Stimulated activated CD8-positive, alpha-beta memory T cell treated with anti-CD3 and anti-CD28 coated beads, Interleukin-15, amount 100 ng/mL, for 4 hours (primary cell): ENCODE results near the gene CEPT1.
"Not testable (repeated sequence)": the region's sequence is repeated elsewhere in the genome, so short reads cannot be mapped to it uniquely, and the experiment has no call there.

Source experiments
- DNase-seq, 2 donors: peaks; one replicate each; pipeline ENCODE4 v3.0.0-alpha.2; 2020; ENCODE audit warnings: low read depth in 2 of 2

CEPT1 gene

GRCh38 chr1:111209622-111210021 lies 69.6 kb downstream of the CEPT1 start:
- DNase-seq, result no peak

- DNase-seq, result no peak
These were observed 71.9 kb downstream of the CEPT1 start for GRCh38 chr1:111211921-111212320.

DNA sequence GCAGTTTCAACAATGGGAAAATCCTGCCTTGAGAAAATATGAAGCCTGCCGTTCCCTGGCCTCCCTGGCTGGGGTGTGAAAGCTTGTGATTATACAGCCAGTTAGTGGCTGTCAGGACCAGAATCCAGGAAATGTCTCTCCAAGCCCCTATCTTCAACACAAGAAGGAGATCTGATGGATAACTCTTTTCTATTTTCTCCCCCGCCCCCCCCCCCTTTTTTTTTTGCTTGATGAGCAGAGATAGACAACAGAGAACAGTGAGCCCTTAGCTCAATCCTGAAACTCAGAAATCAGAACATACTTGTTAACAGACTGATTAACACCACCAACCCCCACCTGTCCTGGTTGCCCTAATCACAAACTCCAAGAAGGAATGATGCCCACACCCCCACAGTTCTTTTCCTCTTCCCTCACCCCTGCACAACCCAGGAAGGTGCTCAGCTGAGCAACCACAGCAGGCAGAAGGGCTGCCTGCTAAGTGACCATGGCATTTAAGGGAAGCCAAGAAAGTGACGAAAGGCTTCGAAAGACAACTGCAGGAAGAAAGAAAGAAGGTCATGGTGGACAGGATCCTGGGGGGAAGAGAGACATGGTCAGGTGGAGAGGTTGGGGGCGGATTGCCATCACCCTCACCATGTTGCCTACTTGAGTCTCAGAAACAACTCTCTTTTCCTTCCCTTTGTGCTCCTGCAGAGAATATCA lies 72.8 kb downstream of the CEPT1 start:
- no peak for DNase-seq

DNA sequence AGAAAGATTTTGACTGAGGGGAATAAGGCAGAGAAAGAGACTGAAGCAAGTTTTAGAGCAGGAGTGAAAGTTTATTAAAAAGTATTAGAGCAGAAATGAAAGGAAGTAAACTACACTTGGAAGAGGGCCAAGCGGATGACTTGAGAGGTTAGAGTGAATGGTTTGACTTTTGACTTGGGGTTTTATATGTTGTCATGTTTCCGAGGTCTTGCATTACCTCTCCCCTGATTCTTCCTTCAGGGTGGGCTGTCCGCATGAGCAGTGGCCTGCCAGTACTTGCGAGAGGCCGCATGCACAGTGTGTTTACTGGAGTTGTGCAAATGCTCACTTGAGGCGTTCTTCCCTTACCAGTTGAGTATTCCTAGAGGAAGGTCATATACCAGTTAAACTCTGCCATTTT lies 73.4 kb downstream of the CEPT1 start:
- no peak for DNase-seq

DNA sequence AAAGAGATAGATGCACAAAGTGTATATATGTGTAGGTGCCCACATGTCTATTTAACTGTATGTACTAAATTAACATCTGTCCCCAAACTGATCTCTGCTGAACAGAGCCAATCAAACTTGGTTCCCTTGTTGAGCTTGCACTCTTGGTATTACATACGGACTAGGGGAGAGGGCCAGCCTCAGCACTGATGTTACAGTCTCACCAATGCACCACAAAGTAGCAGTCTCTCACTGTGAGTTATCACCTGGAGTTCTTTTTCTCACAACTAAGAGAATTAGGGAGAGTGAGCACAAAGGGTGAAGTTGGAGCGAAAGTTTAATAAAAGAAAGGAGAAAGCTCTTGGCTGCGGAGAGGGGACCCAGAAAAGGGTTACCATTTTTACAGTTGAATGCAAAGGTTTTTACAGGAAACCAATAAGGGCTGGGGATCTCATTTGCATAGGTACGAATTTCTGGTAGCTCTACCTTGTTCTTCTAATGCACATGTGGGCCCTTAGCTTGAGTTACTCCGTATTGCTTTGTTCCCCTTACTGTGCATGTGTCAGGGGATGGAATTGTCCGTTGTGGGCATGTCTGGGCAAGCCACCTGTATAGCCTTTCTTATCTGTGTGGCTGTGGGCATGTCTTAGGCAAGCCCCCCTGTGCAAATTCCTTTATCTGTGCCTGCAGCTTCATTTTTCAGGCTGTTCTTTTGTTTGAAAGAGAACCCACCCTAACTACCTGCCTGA lies 74.2 kb downstream of the CEPT1 start:
- DNase-seq, result no peak

DNA sequence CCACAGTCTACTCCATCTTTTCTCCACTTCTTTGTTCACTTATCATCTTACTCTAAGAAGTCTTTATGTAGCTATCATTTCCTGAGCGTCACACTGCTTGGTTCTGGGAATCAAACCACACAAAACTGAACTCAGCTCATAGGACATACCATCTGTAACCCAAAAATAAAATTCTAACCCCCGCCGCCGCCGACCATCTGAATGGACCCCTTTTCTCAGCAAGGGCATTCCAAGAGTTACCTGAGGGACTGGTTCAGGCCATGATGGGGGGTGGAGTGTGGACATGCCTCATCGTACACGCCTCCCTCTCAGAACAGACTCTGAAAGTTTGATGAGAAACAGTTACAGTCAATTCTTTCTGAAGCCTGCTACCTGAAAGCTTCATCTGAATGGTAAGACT lies 74.9 kb downstream of the CEPT1 start:
- DNase-seq, result peak in 1 of 2 donors; percentile 42

GRCh38 chr1:111215285-111215684 lies 75.3 kb downstream of the CEPT1 start:
- not testable (repeated sequence) for DNase-seq

DNA sequence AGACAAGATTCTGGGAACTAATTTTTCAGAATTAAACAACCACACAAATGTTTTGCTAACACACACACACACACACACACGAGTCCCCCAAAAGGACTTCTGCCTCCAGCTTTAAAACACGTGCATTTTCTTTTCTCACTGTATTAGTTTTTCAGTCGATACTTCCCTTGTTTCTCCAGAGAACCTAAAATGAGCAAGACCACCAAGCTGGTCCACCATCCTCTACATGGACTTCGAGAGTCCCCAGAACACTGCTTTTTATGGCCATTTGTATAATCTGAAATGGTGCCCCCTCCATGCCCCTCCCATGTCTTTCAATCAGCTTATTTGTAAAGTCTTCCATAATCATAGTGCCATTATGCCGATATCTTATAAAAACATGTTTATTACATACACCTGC lies 76.7 kb downstream of the CEPT1 start:
- no peak for DNase-seq

GRCh38 chr1:111217183-111217910 lies 77.3 kb downstream of the CEPT1 start:
- no peak for DNase-seq

DNA sequence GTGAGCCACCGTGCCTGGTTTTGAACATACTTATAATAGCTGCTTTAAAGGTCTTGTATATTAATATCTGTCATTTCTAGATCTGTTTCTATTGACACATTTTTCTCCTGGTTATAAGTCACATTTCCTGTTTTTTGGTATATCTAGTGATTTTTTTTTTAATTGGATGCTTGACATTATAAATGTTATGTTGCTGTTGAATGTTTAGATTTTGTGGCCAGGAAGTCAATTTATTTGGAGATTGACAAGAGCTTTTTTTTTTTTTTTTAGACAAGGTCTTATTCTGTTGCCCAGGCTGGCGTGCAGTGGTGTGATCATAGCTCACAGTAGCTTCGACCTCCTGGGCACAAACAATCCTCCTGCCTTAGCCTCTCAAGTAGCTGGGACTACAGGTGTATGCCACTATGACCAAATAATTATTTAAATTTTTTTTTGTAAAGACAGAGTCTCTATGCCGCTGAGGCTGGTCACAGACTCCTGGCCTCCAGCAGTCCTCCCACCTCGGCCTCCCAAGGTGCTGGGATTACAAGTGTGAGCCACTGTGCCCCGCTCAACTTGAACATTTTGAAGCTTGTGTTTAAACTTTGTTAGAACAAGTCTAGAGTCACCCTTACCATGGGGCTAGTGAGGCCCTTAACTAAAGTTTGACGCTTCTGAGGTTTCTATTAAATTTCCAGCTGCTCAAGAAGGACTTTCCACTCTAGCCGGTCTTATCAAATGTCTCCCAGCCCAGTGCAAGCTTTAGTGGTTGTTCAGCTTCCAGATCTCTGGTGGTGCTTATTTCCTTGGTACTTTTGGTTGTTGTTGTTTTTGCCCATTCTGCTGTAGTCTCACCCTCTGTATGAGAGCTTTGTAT lies 78.9 kb downstream of the CEPT1 start:
- DNase-seq, result no peak

- DNase-seq, result no peak
These were observed 79.7 kb downstream of the CEPT1 start for GRCh38 chr1:111219557-111220286.

DNA sequence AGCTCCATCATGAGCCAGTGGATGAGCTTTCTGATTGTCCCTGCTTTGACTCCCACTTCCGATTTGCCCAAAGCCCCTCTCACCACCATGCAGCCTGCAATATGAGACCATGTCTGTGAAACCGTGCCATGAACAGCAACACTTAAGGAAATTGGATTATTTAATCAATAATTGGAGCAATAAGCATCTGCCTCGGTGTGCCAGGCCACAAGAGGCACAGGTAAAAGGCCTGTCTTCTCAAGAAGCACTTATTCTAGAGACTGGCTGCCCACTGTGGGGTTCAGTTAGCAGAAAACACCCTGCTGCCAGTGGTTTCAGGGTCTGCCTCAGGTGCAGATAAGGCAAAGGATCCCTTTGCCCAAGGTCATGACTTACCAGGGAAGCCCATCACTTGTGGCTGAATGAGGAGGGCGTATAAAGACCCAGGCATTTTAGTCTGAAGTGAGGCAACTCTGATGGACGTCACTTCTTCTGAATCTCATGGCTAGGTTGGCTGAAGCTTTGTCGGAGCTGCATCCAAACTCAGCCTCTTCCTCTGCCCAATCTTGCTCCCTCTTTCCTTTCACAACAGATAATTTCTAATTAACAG lies 80.4 kb downstream of the CEPT1 start:
- no peak for DNase-seq

GRCh38 chr1:111221276-111221632 lies 81.2 kb downstream of the CEPT1 start:
- DNase-seq, result no peak

DNA sequence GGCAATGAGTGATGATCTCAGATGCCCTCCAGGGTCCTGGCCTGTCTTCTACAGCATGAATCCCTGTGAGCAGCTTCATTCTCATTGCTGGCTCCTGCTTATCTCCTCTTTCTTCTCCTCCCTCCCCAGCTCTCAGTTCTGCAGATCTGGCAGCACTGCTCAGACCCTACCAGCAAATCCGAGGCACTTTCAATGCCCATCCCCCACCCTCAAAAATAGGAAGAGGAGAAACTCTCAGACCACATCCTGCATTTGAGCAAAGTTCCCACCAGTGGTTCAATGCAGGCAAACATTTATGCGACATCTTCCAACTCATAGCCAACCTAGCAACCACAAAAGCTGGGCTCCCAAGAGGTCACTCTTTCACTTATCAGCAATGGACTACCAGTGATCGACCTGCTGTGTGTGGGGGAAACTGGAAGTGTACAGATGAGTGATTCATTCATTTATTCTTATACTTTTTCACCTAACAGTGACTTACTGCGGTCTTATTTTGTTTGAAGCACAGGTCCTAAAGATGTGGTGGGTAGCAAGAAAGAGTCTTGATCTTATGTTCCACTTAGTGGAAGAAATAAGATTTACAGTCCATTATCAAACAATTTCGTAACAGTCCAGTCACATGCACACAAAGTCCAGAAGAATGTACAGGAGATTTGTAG lies 81.7 kb downstream of the CEPT1 start:
- DNase-seq, result no peak

DNA sequence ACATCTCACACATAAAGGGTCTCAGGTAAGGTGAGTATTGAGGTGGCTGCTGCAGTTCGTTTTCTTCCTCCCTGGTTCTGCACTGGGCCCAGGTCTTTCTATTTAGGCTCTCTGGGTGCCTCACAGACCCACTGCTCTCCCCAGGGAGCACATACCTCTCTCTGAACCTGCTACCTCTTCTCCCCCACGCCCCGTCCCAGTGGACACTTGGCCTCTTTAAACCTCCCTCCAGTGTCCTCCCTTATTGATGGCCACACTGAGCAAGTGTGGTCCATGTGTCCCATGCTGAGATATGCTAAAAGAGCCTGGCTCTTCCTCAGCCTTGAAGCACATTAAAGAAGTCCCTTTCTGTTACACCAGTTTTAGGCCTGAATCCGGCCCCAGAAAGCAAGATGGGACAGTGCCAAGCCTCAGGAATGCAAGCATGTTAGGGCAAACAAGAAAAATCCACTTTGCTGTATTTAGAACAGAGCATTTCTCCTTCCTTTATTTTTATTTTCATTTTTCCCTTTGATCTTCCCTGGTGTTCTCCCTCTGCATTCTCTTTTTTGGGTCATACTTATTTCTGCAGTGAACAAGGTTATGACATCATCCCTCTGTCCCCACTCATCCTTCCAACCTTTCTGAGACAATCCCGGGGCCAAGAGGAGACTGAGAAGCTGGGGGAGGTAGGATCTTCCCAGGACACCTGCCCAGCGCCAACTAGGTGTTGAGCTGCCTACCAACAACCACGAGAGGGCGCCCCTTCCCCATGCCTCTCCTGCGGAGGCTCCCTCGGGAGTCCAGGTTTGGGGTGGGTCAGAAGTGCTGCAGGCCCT lies 82.5 kb downstream of the CEPT1 start:
- peak; percentile 43 to 48 for DNase-seq

DNA sequence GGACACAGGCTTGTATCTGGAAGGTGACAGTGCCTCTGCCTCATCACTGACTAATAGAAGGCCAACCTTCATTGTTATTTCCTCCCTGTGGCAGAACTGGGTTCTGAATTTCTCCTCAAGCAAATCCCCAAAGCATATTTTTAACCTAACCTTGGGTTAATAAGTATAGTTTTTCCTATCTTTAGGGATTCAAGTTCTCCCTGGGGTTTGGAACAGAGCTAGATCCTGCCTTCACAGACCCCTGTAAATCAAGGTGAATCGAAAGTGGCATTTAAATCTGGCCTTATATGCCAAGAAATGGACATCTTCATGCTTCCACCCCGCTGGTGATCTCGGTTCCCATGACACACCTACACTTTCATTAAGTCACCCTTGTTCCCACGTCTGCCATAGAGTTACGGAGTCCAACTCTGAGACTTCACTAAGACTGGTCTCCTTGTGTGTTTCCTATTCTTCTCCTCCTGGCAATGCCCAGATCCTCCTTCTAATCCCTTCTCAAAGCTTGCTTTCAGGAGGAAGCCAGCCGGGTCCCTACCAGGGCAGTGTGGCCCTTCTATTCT lies 83.2 kb downstream of the CEPT1 start:
- DNase-seq, result no peak

DNA sequence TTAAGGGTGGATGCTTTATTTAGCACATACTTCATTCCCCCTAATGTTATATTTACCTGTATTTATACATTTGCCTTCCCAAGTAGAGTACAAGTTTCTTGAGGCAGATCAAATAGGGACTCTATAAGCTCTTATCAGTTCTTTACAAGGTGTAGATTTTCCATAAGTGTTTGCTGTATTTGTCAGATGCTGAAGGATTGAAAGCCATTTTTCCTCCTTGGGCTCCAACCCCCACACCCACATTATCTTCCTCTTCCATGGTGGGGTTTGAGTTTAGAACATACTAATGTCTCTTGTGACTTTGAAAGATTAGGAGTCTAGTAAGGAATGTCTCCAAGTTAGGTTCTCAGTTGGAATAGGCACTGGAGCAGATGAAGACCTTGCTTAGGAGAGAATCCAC lies 85.1 kb downstream of the CEPT1 start:
- DNase-seq, result no peak

GRCh38 chr1:111225717-111226400 lies 85.8 kb downstream of the CEPT1 start:
- no peak for DNase-seq

DNA sequence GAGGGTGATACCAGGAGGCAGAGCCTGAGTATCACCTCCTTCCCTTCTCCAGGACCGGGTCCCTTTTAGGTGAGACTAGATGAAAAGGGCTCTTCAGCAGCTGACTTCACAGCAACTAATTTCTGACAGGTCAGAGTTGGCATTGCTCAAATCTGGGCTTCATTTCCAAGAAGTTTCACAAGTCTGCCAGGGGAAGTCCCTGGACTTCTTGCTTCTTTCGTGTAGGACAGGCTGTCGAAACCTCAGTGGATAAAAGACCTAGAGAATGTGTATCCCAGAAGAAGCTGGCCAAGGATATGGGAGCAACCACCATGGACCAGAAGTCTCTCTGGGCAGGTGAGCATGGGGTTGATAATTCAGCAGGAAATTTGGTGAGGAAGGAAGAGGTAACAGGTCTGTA lies 87.4 kb downstream of the CEPT1 start, which contains the start of gene CHI3L2:
TSS of gene CHI3L2 (plus strand) at position 280 of the 400 bp plus-strand sequence. CDS start at position 297, 17 bp downstream.
- no peak for DNase-seq
